OCI-LY1 (cell line): ENCODE measurements around the gene F10.

Source experiments
- CTCF ChIP-seq: fragments of 200-600 bp; sonication (generic), shearing (Covaris generic); IDR thresholded peaks from 2 replicates; pipeline ENCODE4 v1.5.1; 2017; ENCODE audit warnings: mild to moderate bottlenecking, antibody characterized with exemption, low read length, moderate library complexity, mixed read lengths
- EZH2 ChIP-seq: fragments of 200-600 bp; sonication (generic), shearing (Covaris generic); IDR thresholded peaks from 2 replicates; pipeline ENCODE4 v1.8.0; 2017; ENCODE audit warnings: borderline replicate concordance, mixed run types, mild to moderate bottlenecking, antibody characterized with exemption, low read length, moderate library complexity, mixed read lengths

DNA sequence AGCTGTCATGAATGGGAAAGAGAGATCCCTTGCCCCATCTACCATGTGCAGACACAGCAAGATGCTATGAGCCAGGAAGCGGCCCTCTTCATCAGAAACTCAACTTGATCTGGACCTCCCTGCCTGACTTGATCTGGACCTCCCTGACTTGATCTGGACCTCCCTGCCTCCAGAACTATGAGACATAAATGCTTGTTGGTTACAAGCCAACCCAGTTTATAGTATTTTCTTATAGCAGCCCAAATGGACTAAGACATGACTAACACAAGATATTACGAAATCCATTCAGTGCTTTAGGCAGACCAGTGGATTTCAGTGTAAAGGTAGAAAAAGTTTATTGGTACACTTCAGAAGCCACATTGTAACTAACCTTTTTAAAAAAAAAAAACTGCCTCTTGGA, 70.3 kb downstream of the F10 start:
- TF ChIP-seq CTCF: no peak
- TF ChIP-seq EZH2: no peak
